GM06990 (cell line): ENCODE data around the gene KRTAP5-8.

Source experiments
- DNase-seq: peaks from one replicate; pipeline ENCODE4 v3.0.0-alpha.2; 2011; ENCODE audit not compliant: insufficient read length; ENCODE audit errors: extremely low read depth
- H3K27me3 ChIP-seq: replicated peaks from 2 replicates; pipeline ENCODE4 v1.6.0; 2011; ENCODE audit warnings: low read length; ENCODE audit not compliant: control insufficient read depth, insufficient read depth
- H3K36me3 ChIP-seq: 2 replicates; pipeline ENCODE4 v1.5.1; 2011; ENCODE audit warnings: low read length; ENCODE audit not compliant: control insufficient read depth, insufficient read depth
- H3K4me3 ChIP-seq: replicated peaks from 2 replicates; pipeline ENCODE4 v1.5.1; 2011; ENCODE audit warnings: low read depth, mild to moderate bottlenecking, control low read depth, low read length
- CTCF ChIP-seq: IDR thresholded peaks from 2 replicates; pipeline ENCODE4 v1.5.1; 2011; ENCODE audit warnings: low read length, control low read depth, mild to moderate bottlenecking, inconsistent platforms; ENCODE audit not compliant: insufficient read depth, poor library complexity, severe bottlenecking

The KRTAP5-8 gene

GRCh38 chr11:71551711-71552110 lies 13.9 kb downstream of the KRTAP5-8 start:
- no peak for TF ChIP-seq CTCF

GRCh38 chr11:71554996-71555395 lies 17.2 kb downstream of the KRTAP5-8 start:
- TF ChIP-seq CTCF = no peak
- no peak for DNase-seq
- H3K4me3 ChIP-seq = no peak overlapping the region
- H3K27me3 ChIP-seq = no peaks in the 10 kb centered on the region
- no peaks in the 10 kb centered on the region for H3K36me3 ChIP-seq

More at GRCh38 chr11:71551711-71552110, 13.9 kb downstream of the KRTAP5-8 start:
- peak; percentile 53 for DNase-seq
- H3K4me3 ChIP-seq = no peak overlapping the region
- peaks cover 1% of the 10 kb centered on the region; the same call in 1 of the 2 replicates for H3K27me3 ChIP-seq
- H3K36me3 ChIP-seq = no peaks in the 10 kb centered on the region

GRCh38 chr11:71555508-71555907 lies 17.7 kb downstream of the KRTAP5-8 start:
- no peaks in the 10 kb centered on the region for H3K27me3 ChIP-seq
- no peak for TF ChIP-seq CTCF
- no peak for DNase-seq

GRCh38 chr11:71556018-71556417 lies 18.2 kb downstream of the KRTAP5-8 start:
- Histone ChIP-seq H3K36me3 (no peaks in the 10 kb centered on the region), H3K27me3 (no peaks in the 10 kb centered on the region), H3K4me3 (no peak overlapping the region)
- no peak for TF ChIP-seq CTCF
- no peak for DNase-seq

More at GRCh38 chr11:71555508-71555907, 17.7 kb downstream of the KRTAP5-8 start:
- Histone ChIP-seq H3K36me3 (no peaks in the 10 kb centered on the region), H3K4me3 (no peak overlapping the region)

- H3K36me3 ChIP-seq = no peaks in the 10 kb centered on the region
- no peak overlapping the region for H3K4me3 ChIP-seq
- no peak for TF ChIP-seq CTCF
- no peak for DNase-seq
- no peaks in the 10 kb centered on the region for H3K27me3 ChIP-seq
Observed at GRCh38 chr11:71557257-71557656, 19.4 kb downstream of the KRTAP5-8 start.

GRCh38 chr11:71558996-71559395 lies 21.2 kb downstream of the KRTAP5-8 start:
- no peaks in the 10 kb centered on the region for H3K27me3 ChIP-seq
- no peaks in the 10 kb centered on the region for H3K36me3 ChIP-seq
- H3K4me3 ChIP-seq = no peak overlapping the region
- no peak for DNase-seq
- no peak for TF ChIP-seq CTCF
